Cerebellar cortex (tissue), 1 donor: ENCODE data around the gene MAPK13.

ENCODE experiments used
- DNase-seq: peaks from one replicate; pipeline ENCODE4 v3.0.0-alpha.2; 2015; ENCODE audit warnings: low spot score

Gene MAPK13

DNA sequence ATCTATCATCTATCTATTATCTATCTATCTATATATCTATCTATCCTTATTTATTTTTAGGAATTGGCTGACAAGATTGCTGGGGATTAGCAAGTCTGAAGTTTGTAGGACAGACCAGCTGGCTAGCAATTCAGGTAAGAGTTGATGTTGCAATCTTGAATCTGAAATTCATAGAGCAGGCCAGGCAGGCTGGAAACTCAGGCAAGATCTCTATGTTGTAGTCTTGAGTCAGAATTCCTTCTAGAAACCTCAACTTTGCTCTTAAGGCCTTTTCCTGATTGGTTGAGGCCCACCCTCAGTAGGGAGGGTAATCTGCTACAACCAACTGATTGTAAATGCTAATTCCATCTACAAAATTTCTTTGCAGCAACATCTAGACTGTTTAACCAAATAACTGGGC lies 19.2 kb downstream of the MAPK13 start:
- no peak for DNase-seq

DNA sequence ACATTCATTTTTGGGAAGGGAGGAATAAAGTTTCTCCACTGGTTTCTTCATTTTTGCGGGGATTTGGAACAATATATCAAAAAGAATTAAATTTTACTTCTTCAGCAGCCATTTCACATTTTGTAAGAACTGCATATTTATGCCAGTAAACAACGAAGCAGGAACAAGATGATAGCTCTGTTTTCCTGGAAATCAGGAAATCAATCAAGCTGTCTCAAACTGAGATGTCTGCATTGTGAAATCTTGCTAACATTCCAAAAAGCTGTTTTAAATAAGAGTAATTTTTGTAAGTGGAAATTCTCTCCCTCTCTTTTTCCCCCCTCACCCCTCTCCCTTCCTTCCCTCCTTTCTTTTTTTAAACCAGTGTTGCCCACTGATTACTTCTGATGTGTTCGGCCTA lies 20.0 kb downstream of the MAPK13 start:
- no peak for DNase-seq

DNA sequence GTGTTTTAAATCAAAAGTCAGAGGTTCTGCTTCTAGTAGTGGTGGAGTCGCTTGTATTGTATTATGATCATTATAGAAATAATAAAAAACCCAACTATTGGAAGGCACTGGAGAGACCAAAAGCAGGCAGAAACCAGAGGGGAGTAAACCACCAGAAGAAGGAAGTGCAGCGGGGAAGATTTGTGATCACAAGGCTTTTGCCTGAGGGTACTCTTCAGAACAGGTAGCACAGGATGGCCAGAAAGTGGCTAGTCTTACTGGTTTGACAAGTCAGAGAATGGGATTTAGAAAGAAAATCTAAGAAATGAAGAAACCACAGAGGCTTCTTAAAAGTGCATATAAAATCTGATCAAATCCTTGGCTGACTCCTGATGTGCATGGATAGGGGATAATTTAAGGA lies 24.0 kb downstream of the MAPK13 start:
- no peak for DNase-seq

DNA sequence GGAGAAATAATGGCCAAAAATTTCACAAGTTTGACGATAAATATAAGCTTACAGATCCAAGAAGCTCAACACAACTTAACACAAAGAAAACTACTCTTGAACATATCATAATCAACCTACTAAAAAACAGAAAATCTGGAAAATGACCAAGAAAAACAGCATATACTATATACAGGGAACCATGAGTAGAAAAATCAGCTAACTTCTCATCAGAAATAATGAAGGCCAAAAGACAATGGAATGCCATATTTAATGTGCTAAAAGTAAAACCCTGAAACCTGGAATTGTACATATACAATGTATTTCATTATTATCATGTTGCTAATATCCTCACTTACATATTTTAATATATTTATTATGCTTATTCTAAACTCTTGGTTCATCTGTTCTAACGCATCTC lies 25.3 kb downstream of the MAPK13 start:
- no peak for DNase-seq

DNA sequence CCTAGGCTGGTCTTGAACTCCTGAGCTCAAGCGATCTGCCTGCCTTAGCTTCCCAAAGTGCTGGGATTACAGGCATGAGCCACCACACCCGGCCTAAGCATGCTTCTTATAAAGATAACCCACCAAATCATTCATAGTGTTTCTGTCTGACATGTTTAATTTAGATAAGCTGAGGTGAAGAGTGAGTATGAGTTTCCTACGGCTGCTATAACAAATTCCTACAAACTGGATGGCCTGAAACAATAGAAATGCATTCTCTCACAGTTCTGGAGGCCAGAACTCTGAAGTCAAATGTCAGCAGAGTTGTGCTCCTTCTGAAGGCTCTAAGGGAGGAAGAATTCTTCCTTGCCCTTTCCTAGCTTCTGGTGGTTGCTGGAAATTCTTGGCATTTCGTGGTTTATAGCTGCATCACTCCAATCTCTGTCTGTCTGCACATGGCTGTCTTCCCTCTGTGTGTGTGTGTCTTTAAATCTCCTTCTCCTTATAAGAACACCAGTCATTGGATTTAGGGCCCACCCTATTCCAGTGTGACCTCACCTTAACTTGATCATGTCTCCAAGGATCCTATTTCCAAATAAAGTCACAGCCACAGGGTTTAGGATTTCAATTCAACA lies 29.9 kb downstream of the MAPK13 start:
- no peak for DNase-seq

DNA sequence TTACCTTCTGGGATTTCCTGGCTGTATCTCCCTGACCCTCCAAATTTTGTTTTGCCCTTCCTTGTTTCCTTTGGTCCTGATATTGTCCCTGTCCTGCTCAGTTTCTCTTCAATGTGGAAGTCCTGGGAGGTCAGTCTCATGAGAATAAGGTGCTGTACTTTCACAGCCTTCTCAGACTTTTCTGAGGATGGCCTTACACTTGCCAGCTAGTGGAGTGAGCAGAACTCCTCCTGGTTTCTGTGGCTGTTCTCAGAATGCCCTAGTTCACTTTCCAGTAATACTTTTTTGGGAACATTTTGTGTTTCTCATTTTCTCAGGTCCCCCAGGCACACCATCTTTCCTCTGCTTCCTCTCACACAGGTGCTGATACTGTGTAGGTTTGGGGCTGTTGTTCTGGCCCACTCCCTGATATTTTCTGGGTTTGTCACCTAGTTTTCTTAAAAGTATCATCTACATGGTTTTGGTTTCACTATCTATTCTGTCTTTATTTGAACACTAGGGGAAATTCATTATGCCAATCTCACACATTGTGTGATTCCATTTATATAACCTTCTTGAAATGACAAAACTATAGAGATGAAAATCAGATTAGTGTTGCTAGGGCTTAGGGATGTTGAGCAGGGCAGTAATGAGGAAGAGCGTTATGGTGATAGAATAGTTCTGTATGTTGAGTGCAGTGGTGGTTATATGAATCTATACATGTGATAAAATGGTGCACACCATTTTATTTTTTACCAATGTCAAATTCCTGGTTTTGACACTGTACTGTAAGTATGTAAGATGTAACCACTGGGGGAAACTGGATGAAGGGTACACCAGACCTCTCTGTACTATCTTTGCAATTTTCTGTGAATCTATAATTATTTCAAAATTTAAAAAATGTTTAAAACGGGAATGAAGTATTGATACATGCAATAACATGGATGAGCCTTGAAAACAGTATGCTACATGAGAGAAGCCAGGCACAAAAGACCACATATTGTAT lies 39.0 kb downstream of the MAPK13 start:
- DNase-seq: no peak

DNA sequence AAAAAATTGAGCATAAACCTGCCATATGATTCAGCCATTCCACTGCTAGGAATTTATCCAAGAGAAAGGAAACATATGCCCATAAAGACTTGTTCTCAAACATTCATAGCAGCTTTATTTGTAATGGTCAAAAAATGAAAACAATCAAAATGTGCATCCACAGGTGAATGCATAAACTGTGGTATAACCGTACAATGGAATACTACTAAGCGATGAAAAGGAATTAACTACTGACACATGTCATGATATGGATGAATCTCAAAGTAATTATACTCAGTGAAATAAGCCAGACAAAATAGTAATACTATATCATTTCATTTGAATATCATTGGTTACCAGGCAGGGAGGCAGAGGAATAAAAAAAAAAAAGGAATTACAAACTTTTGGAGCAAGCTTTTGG lies 40.4 kb downstream of the MAPK13 start:
- DNase-seq: no peak

DNA sequence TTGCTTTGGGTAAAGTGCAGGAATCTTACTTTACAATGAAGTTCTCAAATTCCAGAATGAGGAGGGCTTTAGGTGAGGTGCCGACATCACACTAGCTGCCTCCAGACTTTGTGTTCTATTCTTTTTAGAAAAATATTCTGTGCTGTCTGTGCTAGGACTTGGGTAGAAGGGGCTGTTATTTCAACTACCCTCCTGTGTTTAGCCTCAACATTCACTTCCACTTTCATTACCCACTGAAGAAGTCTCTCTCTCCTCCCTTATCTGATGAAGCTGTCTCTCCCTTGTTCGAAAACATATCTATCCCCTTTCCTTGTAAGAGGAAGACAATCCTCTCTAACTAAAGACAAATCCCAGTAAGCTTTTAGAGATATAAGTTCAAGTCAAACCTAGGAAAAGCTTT lies 41.3 kb downstream of the MAPK13 start:
- DNase-seq: no peak

DNA sequence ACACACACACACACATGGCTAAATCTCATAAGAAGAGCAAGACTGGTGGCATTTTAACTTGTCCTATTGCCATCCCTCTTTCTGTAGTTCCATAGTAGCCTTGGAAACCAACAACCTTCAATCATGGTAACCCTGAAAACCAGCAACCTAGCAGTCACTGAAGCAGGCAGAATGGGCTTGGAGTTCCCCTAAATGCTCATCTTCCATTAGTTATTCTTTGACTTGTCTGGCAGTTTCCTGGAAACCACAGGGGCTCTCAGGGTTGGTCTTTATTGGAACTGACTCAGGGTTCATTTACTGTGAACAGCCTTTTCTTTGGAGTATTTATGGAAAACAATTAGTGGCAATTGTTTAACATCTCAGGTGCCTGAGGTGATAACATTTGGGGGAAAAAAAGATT lies 46.9 kb downstream of the MAPK13 start:
- no peak for DNase-seq

DNA sequence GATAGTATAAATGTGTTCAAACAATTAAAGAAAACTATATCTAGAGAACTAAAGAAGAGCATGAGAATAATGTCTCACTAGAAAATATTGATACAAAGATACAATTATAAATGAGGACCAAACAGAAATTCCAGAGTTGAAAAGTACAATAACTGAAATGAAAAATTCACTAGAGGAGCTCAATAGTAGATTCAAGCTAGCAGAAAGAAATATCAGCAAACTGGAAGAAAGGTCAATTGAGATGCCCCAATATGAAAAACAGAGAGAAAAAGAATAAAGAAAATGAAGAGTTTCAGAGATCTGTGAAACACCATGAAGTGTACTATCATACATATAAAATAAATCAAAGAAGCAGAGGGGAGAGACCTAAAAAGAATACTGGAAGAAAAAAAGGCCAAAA lies 48.2 kb downstream of the MAPK13 start:
- DNase-seq: no peak

DNA sequence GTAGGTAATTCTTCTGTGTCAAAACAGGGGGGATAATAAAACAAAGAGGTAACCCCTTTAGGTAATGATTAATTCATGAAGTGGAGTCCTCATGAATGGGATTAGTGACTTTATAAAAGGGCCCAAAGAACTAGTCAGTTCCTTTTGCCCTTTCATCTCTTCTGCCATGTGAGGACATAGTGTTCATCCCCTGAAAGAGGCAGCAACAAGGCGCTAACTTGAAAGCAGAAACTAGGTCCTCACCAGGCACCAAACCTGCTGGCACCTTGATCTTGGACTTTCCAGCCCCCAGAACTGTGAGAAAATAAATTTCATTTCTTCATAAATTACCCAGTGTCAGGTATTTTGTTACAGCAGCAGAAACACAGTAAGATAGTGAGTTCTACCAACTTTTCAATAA lies 49.8 kb downstream of the MAPK13 start:
- no peak for DNase-seq

DNA sequence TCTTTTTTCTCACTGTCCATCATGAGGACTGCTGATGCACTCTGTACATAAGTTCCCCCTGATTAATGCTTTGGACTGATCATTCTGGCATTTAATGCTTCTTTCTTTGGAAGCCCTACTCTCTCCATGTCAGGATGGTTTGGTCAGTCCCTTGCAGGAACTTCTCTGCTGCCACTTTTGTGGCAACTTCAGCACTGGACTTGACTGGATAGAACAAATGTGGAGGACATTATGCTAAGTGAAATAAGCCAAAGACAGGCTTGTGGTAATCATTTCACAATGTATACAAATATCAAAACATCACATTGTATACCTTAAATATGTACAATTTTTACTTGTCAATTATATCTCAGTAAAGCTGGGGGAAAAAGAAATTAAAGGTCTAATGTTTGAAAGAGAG lies 54.0 kb downstream of the MAPK13 start:
- DNase-seq: no peak

DNA sequence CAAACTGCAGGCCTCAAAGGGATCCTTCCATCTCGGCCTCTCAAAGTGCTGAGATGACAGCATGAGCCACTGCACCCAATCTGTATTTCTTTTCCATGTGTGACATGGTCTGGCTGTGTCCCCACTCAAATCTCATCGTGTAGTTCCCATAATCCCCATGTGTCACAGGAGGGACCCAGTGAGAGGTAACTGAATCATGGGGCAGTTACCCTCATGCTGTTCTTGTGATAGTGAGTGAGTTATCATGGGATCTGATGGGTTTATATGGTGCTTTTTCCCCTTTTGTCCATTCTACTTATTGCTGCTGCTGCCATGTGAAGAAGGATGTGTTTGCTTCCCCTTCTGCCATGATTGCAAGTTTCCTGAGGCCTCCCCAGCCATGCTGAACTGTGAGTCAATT lies 55.9 kb downstream of the MAPK13 start:
- no peak for DNase-seq

DNA sequence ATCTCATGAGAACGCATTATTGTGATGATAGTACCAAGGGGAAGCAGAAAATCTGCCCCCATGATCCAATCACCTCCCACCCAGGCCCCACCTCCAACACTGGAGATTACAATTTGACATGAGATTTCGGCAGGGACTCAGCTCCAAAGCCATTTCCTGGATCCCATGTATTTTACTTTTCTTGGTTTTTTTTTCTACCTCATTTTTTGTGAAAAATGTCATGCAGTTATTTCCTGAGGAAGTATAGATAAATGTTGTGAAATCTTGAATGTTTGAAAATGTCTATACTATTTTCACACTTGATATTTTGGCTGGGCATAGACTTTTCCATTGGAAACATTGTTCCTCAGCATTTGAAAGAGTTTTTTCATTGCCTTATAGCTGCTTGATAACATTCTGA lies 57.1 kb downstream of the MAPK13 start:
- no peak for DNase-seq
